GM19463 (cell line): ENCODE results near the gene PLBD1.
A peak's percentile ranks its signal among the peaks of the same experiment; 100 is the strongest.

Experiments
- ATAC-seq: cut with Tn5 transposase; IDR thresholded peaks from one replicate; pipeline ENCODE4 v1.9.1; 2021; ENCODE audit warnings: mild to moderate bottlenecking, moderate library complexity; ENCODE audit not compliant: unreplicated experiment

The PLBD1 gene, protein sequence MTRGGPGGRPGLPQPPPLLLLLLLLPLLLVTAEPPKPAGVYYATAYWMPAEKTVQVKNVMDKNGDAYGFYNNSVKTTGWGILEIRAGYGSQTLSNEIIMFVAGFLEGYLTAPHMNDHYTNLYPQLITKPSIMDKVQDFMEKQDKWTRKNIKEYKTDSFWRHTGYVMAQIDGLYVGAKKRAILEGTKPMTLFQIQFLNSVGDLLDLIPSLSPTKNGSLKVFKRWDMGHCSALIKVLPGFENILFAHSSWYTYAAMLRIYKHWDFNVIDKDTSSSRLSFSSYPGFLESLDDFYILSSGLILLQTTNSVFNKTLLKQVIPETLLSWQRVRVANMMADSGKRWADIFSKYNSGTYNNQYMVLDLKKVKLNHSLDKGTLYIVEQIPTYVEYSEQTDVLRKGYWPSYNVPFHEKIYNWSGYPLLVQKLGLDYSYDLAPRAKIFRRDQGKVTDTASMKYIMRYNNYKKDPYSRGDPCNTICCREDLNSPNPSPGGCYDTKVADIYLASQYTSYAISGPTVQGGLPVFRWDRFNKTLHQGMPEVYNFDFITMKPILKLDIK

DNA sequence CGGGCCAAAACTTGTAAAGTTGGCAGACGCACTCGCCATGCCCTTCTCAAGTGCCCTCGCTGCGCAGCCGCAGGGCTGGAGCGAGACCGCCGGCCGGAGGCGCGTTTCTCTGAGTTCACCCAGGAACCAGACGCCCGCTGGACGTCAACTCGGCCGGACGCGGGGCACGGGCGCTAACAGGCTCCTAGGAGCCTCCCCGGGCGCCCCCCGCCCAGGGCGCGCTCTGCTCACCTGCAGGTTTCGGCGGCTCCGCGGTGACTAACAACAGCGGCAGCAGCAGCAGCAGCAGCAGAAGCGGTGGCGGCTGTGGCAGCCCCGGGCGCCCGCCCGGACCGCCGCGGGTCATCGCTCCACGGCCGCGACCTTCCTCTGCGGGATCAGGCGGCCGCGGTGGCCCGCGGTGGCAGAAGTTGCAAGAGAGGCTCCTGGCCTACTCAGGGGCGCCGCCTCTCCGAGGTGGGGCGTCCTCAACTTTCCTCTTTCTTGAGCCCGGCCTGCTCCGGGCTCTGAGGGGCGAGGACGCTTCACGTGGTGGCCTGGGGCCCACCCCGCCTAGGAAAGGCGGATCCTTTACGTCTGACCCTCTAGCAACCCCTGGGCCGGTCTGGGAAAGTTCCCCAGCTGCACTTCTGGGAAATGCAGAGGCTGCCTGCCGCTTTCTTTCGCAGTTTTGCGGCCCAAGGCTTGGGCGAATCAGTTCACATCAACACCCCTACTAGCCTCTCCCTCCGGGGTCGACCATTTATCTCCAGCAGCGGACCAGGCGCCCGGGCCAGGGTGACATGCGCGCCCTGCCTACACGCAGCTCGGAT lies at the start of gene PLBD1:
Gene PLBD1 (minus strand): TSS at position 533 of the 812 bp plus-strand sequence. CDS start 187 bp downstream, at position 346.
- peak; percentile 59 for ATAC-seq

DNA sequence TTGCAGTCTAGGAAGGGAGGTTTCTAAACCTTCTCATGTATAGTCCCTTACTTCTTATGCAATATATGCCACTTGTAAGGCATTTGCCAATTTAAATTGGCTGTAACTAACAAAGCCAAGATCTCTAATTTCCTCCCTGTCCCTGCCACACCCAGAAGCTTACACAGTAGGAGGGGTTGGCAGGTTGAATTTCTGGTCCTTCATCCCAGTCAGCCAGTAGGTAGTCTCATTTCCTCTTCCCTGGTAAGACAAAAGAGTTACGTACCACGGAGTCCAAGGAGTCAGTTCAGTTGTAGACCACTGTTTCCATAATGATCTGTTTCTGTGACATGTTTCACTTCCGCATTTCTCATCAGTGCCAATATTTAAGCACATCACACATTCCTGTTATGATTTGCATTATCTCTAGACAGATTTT lies 47.0 kb upstream of the PLBD1 start:
- ATAC-seq, result peak; percentile 39

DNA sequence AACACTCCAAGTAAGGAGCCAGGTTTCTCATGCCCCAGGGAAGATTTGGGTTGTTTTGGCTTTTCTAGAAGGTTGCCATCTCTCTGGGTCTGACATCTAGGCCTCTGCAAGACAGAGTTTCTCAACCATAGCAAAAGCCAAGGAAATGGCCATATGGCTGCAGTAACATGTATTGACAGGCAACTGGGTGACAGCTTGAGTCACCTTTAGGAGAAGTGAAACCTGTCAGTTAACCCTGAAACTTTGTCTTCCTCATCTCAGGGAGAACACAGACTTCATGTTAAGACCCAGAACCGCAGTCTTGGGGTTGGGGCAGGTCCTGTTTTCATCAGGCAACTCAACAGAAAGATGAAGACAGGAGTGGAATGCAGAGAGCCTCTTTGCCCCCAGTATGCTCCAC lies 46.0 kb upstream of the PLBD1 start:
- ATAC-seq, result peak; percentile 97

DNA sequence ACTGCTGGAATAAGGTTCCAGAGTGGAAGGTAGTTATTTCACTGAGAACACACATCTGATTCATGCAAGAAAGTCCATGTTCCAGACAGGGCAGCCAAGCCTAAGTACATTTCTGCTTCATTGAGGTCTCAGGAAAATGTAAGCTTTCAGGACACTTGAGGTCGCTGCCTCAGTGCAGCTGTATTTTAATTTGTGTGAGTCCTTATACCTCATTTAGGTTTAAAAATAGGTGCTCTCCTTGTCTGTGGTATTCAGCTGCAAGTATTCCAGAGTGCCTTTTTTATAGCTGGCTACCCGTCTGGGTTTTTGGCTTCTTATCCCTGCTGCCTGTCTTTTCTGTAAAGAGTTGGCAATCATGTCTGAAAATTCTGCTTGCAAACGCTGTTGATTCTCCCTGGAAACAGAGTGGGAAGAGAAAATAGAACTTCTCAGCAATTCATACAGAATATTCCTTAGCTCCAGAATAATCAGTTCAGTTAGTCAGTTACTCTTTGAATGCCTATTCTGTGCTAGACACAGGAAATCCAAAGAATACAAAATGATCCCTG lies 45.3 kb upstream of the PLBD1 start:
- no peak for ATAC-seq

DNA sequence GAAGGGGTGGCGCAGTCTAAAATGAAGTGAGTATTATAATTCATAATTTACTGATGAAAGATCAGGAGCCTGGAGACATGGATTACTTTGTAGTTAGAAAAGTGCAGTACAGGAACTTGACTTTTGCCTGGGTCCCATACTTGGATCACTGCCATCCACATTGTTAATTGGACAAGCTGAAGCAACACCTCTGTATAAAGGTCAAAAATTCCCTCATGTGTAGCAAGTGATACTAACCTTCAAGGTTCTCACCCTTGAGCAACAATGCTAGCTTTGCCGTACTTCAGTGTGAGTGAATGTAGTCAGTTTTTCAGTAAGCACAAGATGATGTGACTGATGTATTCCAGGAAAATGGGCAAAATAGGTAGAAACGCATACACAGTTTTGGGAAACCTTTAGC lies 44.6 kb upstream of the PLBD1 start:
- ATAC-seq, result no peak

DNA sequence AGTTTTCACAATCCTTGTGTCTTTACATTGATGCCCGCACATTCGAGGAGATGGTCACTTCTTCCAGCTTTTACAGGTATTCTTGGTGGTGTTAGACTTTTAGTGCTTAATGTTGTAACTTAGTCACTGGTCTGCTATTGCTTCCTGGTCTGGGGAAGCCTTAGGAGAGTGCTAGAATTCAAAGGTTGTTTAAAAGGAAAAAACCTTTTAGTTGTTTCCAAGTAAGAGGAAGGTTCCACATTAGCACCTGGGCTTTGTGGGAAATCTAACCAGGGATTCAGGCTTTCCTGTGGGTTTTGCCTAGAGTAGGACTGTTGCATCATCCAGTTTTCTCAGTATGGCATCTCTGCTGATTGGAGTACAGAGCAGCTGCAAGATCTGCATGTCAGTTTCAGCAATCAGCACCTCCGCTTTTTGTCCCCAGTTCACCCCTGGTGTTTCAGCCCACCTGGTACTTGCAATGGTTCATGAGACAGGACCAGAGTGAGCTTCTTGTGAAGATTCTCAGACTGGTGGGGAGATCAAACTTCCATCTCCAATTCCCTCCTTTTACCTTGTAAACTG lies 44.0 kb upstream of the PLBD1 start:
- ATAC-seq, result no peak

DNA sequence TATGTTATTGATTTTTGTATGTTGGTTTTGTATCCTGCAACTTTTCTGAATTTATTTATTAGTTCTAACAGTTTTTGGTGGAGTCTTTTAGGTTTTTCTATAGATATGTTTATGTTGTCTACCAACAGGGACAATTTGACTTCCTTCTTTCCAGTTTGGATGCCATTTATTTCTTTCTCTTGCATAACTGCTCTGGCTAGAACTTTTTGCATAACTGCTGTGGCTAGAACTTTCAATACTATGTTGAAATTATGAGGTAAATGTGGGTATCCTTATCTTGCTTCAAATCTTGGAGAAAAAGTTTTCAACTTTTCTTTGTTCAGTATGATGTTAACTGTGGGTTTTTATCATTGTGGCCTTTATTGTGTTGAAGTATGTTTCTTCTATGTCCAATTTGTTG lies 39.9 kb upstream of the PLBD1 start:
- no peak for ATAC-seq

DNA sequence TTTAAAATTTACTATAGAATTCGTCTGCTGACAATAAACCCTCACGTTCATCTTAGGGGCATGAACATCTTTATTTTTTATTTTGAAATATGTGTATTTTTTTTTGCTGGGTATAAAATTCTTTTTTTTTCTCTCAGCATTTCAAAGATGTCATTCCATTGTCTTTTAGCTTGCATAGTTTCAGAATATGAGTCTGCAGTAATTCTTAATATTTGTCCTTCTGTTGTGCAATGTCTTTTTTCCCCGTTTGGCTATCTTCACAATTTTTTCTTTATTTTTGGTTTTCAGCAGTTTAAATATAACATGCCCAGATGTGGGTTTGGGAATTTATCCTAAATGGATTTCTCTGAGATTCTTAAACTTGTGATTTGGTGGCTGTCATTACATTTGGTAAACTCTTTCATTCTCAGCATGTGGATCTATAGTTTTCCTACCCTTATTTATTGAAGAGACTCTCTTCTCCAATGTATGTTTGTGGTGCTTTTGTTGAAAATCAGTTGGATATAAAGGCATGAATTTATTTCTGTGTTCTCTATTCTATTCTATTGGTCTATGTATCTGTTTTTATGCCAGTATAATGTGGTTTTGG lies 37.8 kb upstream of the PLBD1 start:
- no peak for ATAC-seq

DNA sequence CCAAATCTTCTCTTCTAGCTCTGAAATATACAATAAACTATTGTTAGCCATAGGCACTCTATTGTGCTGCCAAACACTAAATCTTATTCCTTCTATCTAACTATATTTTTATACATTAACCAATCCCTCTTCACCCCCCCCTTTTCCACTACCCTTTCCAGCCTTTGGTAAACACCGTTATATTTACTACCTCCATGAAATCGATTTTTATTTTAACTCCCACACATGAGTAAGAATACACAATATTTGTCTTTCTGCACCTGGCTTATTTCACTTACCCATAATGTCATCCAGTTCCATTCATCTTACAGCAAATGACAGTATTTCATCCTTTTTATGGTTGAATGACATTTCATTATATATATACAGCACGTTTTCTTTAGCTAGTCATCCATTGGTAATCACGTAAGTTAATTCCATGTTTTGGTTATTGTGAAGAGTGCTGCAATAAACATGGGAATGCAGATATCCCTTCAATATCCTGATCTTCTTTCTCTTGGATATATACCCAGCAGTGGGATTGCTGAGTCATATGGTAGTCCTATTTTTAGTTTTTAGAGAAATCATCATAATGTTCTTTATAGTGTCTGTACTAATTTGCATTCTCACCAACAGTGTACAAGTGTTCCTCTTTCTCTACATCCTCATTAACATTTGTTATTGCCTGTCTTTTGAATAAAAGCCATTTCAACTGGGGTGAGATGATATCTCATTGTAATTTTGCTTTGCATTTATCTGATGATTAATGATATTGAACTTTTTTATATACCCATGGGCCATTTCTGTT lies 34.2 kb upstream of the PLBD1 start:
- ATAC-seq, result no peak

DNA sequence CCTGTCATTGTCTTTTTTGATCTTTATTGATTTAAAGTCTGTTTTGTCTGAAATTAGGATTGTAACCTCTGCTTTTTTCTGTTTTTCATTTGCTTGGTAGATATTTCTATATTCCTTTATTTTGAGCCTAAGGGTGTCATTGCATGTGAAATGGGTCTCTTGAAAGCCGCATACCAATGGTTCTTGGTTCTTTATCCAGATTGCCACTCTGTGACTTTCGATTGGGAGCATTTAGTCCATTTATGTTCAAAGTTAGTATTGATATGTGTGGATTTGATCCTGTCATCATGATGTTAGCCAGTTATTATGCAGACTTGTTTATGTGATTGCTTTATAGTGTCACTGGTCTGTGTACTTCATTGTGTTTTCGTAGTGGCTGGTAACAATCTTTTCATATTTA lies 29.8 kb upstream of the PLBD1 start:
- ATAC-seq, result no peak

DNA sequence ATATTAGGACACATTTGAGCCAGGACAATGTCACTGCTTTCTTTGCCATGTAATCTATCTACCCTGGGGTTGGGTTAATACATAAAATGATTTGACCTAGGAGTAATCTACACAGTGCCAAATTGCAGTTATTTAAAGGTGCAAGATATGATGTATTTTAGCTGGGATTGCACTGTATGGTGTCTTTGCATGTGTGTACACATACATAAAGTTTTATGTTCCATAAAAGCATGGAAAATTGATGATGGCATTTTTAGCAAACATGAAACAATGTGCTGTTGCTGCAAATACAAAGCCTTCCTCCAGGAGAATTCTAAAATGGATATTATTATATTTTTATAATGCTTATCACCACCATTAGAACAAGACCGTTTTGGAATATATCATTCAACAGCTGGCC lies 24.0 kb upstream of the PLBD1 start:
- ATAC-seq, result no peak

DNA sequence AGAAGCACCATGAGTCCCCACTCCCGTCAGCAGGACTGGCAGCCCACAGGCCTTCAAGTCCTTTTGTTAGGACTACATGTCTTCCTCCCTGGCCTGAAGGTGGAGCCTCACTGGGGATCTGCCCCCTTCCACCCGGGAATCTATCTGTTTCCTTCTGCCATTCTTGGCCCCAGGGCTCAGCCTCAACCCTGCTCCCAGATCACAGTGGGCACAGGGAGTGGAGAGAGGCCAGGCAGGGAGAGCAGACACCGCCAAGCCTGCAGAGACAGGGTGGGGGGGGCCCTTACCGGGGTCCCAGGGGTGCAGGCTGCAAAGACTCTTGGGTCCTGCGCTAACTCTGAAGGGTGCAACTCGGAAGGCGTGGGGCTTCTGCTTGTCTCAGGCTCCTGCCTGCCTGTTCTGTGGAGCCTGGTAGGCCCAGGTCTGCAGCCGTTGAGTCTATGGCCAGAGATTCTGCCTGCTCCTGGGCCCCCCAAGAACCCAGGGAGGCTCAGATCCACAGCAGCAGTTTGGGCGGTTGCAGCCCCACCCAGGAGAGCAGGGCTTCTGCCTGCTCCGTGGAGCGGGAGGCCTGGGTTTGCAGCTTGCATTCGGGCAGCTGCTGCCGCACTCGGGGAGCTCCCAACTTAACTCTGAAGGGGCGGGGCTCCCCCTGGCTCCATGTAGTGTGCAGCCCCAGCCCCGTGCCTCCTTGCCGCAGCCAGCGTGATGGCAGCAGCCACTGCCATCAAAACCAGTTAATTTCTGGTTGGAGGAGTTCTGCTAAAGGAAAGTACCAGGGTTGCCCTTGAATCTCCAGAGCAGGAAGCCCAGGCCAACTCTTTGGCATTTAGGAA lies 21.7 kb upstream of the PLBD1 start:
- ATAC-seq, result no peak

DNA sequence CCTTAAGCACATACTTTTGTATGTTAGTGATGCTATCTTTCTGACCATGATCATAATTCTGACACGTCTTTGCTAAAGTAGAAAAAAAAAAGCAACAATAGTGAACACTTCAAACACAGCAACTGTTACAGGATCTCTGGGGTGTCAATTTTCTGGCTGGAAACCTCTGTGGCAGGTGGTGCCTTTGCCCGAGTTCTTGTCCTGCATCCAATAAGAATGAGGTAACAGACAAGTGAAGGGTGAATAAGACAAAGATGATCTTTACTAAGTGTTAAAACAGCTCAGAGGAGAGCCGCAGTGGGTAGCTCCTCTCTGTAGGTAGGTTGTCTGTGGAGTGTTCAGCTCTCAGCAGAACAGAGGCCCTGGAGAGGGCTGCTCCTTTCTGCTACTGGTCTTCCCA lies 20.9 kb upstream of the PLBD1 start:
- ATAC-seq, result no peak

DNA sequence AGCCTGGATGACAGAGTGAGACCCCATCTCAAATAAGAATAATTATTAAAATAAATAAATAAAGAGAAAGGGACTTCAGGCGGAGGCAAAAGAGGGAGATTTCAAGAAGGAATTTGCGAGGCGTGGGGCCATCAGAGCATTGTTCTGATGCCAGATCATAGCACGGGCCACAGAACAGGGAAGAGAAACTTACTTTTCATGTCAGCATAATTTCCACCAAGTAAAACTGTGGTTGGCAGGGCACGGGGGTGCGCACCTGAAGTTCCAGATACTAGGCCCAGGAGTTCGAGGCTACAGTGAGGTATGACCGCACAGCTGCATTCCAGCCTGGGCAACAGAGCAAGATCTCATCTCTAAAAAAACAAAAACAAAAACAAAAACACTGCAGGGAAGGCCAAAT lies 11.0 kb upstream of the PLBD1 start:
- ATAC-seq, result no peak

DNA sequence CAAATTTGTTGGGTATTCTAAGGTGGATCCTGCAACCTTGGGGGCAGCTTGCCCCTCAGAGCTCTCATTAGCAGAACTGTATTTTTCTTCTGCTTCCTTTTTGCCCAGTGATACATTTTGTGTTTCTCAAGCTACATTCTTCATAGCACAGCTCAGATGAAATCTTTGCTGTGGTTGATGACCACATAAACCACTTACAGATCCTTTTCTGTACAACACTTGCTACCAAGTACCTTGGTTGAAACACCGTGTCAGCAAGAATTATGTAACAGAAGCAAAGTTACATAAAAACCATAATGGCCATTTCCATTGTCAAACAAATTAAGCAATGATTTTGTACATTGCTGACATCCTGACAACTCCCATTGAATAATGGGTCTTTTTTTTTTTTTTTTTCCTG lies 9.7 kb upstream of the PLBD1 start:
- no peak for ATAC-seq

DNA sequence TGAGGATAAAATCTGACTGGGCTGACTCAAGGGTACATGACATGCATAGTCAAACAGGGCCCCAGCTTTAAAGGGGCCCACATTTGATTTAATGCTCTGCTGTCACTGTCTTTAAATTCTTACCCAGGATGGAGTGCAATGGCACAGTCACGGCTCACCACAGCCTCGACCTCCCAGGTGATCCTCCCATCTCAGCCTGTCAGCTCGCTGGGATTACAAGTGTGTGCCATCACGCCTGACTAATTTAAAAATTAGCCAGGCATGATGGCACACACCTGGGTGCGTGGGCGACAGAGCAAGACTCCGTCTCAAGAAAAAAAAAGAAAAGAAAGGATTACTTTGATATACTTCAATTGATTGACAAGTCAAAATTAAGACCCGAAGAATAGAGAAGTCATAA lies 9.2 kb upstream of the PLBD1 start:
- no peak for ATAC-seq

DNA sequence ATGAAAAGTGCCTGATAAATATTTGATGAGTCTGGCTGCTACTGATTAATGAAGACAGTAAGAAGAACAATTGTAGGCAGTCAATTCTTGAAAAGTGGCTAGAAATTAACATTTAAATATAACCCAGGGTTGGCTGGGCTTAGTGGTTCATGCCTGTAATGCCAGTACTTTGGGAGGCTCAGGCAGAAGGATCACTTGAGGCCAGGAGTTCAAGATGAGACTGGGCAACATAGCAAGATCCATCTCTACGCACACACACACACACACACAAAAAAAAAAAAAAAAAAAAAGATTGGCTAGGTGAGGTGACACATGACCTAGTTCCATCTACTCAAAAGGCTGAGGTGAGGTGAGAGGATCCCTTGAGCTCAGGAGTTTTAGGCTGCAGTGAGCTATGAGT lies 7.9 kb upstream of the PLBD1 start:
- ATAC-seq, result no peak

DNA sequence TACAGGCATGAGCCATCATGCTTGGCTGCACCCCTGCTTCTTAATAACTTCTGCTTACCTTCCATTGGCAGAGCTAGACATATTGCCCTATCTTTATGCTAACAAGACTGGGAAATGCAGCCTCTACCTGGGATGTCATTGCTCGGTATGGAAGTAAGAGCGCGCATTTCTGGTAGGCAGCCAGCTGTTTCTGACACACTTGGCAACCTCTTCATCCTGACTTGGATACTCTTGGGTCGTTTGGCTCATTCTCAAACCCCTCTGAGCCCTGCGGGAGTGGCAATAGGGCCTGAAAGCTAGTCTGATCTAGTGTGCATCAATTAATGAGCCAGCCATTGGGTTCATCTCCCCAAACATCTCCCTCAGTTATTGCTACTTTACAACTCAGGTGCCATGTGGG lies 5.4 kb upstream of the PLBD1 start:
- no peak for ATAC-seq

DNA sequence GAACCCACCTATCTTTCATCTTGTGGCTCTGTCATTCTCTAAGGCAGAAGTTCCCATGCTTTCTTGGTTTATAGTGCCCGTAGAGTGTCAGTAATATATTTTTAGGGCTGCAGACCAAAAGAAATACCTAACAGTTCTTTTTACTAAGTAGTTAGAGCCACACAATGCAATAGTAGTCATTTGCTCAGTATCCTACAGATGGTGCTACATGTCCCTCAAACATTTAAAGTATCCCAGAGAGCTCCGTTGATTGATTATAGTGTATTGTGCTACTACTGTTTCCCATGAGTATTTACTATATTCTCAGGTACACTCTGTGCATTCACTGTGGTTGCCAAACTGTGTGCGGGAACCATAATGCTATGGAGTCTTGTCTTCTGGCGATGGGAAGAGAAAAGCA lies 4.7 kb upstream of the PLBD1 start:
- no peak for ATAC-seq
